ENCODE results near the gene MORF4L1. TPM values are rescaled to one million over a fixed set of nuclear protein-coding genes. Genes with fewer than 3 reads are reported as not detected.

MORF4L1 gene
- total RNA-seq, 1 experiment from 2014 or later, result 360 TPM

- Histone ChIP-seq H3K27me3 (ENCODE audit: control insufficient read depth, insufficient read depth, low read length) (no peaks in the 10 kb centered on the region), H3K27ac (ENCODE audit: low read length) (no peak overlapping the region), H3K4me1 (ENCODE audit: control insufficient read depth, insufficient read depth, low read length) (no peaks in the 10 kb centered on the region), H3K4me3 (ENCODE audit: low read depth in 2 of 2, low read length in 2 of 2) (no peak overlapping the region), H3K9me3 (ENCODE audit: control insufficient read depth, insufficient read depth, low read depth, low read length) (no peaks in the 10 kb centered on the region), H3K36me3 (ENCODE audit: control insufficient read depth, insufficient read depth, low read length) (no peaks in the 10 kb centered on the region)
- TF ChIP-seq CTCF (IDR thresholded peaks at IDR 0.05) (no peak), REST (IDR thresholded peaks at IDR 0.05; ENCODE audit: insufficient read depth in 1 of 2, low read depth in 2 of 2, low read length in 1 of 2) (no peak), POLR2AphosphoS5 (IDR thresholded peaks at IDR 0.05; ENCODE audit: low read depth, low read length) (no peak), TCF7L2 (IDR thresholded peaks at IDR 0.05; ENCODE audit: low read depth, low read length) (no peak), SIN3A (IDR thresholded peaks at IDR 0.05; ENCODE audit: borderline replicate concordance, insufficient read depth, low read depth, low read length) (no peak)
- no TSS peak for BruUV-seq (replicated peaks)
- ChIA-PET POLR2A (no interaction called here), CTCF (interaction anchor here (0.6 to 0.7 kb wide), 2 partner anchors 12 to 19 kb away, joined by 4 to 6 read pairs; no protein-coding TSS in a partner anchor)
- ATAC-seq (no peak), DNase-seq (ENCODE audit: low read depth, low spot score) (no peak)
- in situ Hi-C loops (cut with HindIII; ENCODE audit: low pct_unique_long_range_greater_than_20kb, low sequenced_read_pairs) (no loop called here), intact Hi-C loops (cut with micrococcal nuclease; ENCODE audit: unreplicated experiment) (no loop called here)
These were observed 42.0 kb upstream of the MORF4L1 start for GRCh38 chr15:78830514-78831228.

DNA sequence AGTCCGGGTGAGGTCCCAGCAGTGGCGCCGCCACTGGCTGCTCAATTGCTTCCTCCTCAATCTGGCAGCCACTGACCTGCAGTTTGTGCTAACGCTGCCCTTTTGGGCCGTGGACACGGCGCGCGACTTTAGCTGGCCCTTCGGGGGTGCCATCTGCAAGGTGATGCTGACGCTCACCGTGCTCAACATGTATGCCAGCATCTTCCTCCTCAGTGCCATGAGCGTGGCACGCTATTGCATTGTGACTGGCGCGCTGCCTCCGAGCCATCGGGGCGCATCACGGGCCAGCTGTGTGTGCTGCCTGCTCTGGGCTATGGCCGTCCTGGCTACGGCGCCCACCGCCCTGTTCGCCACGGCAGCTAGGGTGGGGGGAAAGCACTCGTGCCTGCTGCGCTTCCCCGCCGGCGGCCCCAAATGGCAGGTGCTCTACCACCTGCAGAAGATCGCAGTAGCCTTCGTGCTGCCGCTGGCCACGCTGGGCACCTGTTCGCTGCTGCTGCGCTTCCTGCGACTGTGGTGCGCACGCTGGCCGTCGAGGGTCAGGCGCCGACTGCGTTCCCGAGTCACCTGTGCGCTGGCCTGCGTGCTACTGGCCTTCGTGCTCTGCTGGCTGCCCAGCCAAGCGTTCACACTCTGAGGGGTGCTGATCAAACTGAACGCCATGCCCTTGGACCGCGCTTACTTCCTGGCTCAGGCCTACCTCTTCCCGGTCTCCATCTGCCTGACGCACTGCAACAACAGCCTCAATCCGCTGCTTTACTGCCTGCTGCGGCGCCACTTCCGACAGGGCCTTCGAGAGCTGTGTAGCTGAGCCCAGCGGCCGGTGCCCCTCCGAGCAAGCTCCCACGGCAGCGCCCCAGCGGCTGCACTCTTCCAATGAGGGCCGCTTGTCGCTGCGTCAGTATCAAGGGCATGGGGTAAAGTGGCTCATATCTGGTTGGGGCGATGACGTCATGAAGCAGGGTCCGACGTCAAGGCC lies 41.2 kb upstream of the MORF4L1 start:
- ChIA-PET CTCF (no interaction called here), POLR2A (no interaction called here)
- no peaks in the 10 kb centered on the region for H3K4me1 ChIP-seq (ENCODE audit: control insufficient read depth, insufficient read depth, low read length)
- no peak overlapping the region for H3K27ac ChIP-seq (ENCODE audit: low read length)
- H3K4me3 ChIP-seq (ENCODE audit: low read depth in 2 of 2, low read length in 2 of 2), result no peak overlapping the region
- TF ChIP-seq POLR2AphosphoS5 (IDR thresholded peaks at IDR 0.05; ENCODE audit: low read depth, low read length) (no peak), TCF7L2 (IDR thresholded peaks at IDR 0.05; ENCODE audit: low read depth, low read length) (no peak), REST (IDR thresholded peaks at IDR 0.05; ENCODE audit: insufficient read depth in 1 of 2, low read depth in 2 of 2, low read length in 1 of 2) (no peak), SIN3A (IDR thresholded peaks at IDR 0.05; ENCODE audit: borderline replicate concordance, insufficient read depth, low read depth, low read length) (no peak), CTCF (IDR thresholded peaks at IDR 0.05) (no peak)
- no peaks in the 10 kb centered on the region for H3K36me3 ChIP-seq (ENCODE audit: control insufficient read depth, insufficient read depth, low read length)
- intact Hi-C loops (cut with micrococcal nuclease; ENCODE audit: unreplicated experiment) (no loop called here), in situ Hi-C loops (cut with HindIII; ENCODE audit: low pct_unique_long_range_greater_than_20kb, low sequenced_read_pairs) (no loop called here)
- BruUV-seq (replicated peaks), result no TSS peak
- H3K27me3 ChIP-seq (ENCODE audit: control insufficient read depth, insufficient read depth, low read length), result no peaks in the 10 kb centered on the region
- H3K9me3 ChIP-seq (ENCODE audit: control insufficient read depth, insufficient read depth, low read depth, low read length), result no peaks in the 10 kb centered on the region
- DNase-seq (ENCODE audit: low read depth, low spot score) (no peak), ATAC-seq (no peak)

Data from Panc1 (cell line).